ENCODE measurements around the gene NECAB2. TPM values are rescaled to one million over a fixed set of nuclear protein-coding genes. Genes with fewer than 3 reads are reported as not detected.

The NECAB2 gene
- total RNA-seq = not detected in 2 replicates

- peak; percentile 55 for DNase-seq
These were observed at the start of gene NECAB2 for GRCh38 chr16:83967838-83968305. Gene NECAB2, plus strand, starts transcription at chr16:83968244. Its CDS starts 405 bp downstream, at chr16:83968649.

- no peak for DNase-seq
These were observed 47.1 kb upstream of the NECAB2 start for GRCh38 chr16:83920894-83921491.

- no peak for DNase-seq
These were observed 44.3 kb upstream of the NECAB2 start for GRCh38 chr16:83923581-83924365.

GRCh38 chr16:83924686-83925085, 43.4 kb upstream of the NECAB2 start:
- DNase-seq = no peak

- DNase-seq = no peak
These were observed 42.7 kb upstream of the NECAB2 start for GRCh38 chr16:83925095-83925905.

GRCh38 chr16:83925957-83926725, 41.9 kb upstream of the NECAB2 start:
- DNase-seq = no peak

GRCh38 chr16:83926726-83927397, 41.2 kb upstream of the NECAB2 start:
- peak; percentile 77 for DNase-seq

- DNase-seq = no peak
These were observed 39.5 kb upstream of the NECAB2 start for GRCh38 chr16:83928341-83929055.

GRCh38 chr16:83929811-83930555, 38.1 kb upstream of the NECAB2 start:
- no peak for DNase-seq

- no peak for DNase-seq
These were observed 37.1 kb upstream of the NECAB2 start for GRCh38 chr16:83930730-83931500.

GRCh38 chr16:83931556-83931955, 36.5 kb upstream of the NECAB2 start:
- DNase-seq = no peak

GRCh38 chr16:83932304-83932703, 35.7 kb upstream of the NECAB2 start:
- no peak for DNase-seq

- no peak for DNase-seq
These were observed 34.9 kb upstream of the NECAB2 start for GRCh38 chr16:83932955-83933673.

GRCh38 chr16:83933885-83934683, 34.0 kb upstream of the NECAB2 start:
- no peak for DNase-seq

GRCh38 chr16:83934684-83934977, 33.4 kb upstream of the NECAB2 start:
- no peak for DNase-seq

- no peak for DNase-seq
These were observed 32.8 kb upstream of the NECAB2 start for GRCh38 chr16:83935005-83935857.

GRCh38 chr16:83935858-83936255, 32.2 kb upstream of the NECAB2 start:
- DNase-seq = no peak

Measured in dermis blood vessel endothelial cell (primary cell).